ENCODE results near the gene BAAT.

Gene BAAT

GRCh38 chr9:101417977-101418376 lies 33.2 kb upstream of the BAAT start:
- H3K36me3 ChIP-seq (ENCODE audit: control insufficient read depth, insufficient read depth, low read length): no peaks in the 10 kb centered on the region
- DNase-seq (ENCODE audit: extremely low read depth, insufficient read length): no peak
- TF ChIP-seq CTCF (IDR thresholded peaks at IDR 0.05; ENCODE audit: insufficient read depth, low read length, poor library complexity, severe bottlenecking): no peak
- H3K4me3 ChIP-seq (replicated peaks; ENCODE audit: low read depth, low read length): no peak overlapping the region
- H3K27me3 ChIP-seq (replicated peaks; ENCODE audit: control insufficient read depth, insufficient read depth, low read length): no peaks in the 10 kb centered on the region

GRCh38 chr9:101417389-101417788 lies 32.6 kb upstream of the BAAT start:
- TF ChIP-seq CTCF (IDR thresholded peaks at IDR 0.05; ENCODE audit: insufficient read depth, low read length, poor library complexity, severe bottlenecking): no peak
- Histone ChIP-seq H3K36me3 (ENCODE audit: control insufficient read depth, insufficient read depth, low read length) (no peaks in the 10 kb centered on the region), H3K4me3 (replicated peaks; ENCODE audit: low read depth, low read length) (no peak overlapping the region), H3K27me3 (replicated peaks; ENCODE audit: control insufficient read depth, insufficient read depth, low read length) (no peaks in the 10 kb centered on the region)
- DNase-seq (ENCODE audit: extremely low read depth, insufficient read length): no peak

- no peak for DNase-seq (ENCODE audit: extremely low read depth, insufficient read length)
- Histone ChIP-seq H3K27me3 (replicated peaks; ENCODE audit: control insufficient read depth, insufficient read depth, low read length) (no peaks in the 10 kb centered on the region), H3K4me3 (replicated peaks; ENCODE audit: low read depth, low read length) (no peak overlapping the region), H3K36me3 (ENCODE audit: control insufficient read depth, insufficient read depth, low read length) (no peaks in the 10 kb centered on the region)
- no peak for TF ChIP-seq CTCF (IDR thresholded peaks at IDR 0.05; ENCODE audit: insufficient read depth, low read length, poor library complexity, severe bottlenecking)
Measured at GRCh38 chr9:101415578-101415977, 30.8 kb upstream of the BAAT start.

GRCh38 chr9:101414839-101415238 lies 30.0 kb upstream of the BAAT start:
- no peak for DNase-seq (ENCODE audit: extremely low read depth, insufficient read length)
- no peaks in the 10 kb centered on the region for H3K36me3 ChIP-seq (ENCODE audit: control insufficient read depth, insufficient read depth, low read length)
- no peaks in the 10 kb centered on the region for H3K27me3 ChIP-seq (replicated peaks; ENCODE audit: control insufficient read depth, insufficient read depth, low read length)
- no peak overlapping the region for H3K4me3 ChIP-seq (replicated peaks; ENCODE audit: low read depth, low read length)
- TF ChIP-seq CTCF (IDR thresholded peaks at IDR 0.05; ENCODE audit: insufficient read depth, low read length, poor library complexity, severe bottlenecking): no peak

- TF ChIP-seq CTCF (IDR thresholded peaks at IDR 0.05; ENCODE audit: insufficient read depth, low read length, poor library complexity, severe bottlenecking): no peak
- Histone ChIP-seq H3K4me3 (replicated peaks; ENCODE audit: low read depth, low read length) (no peak overlapping the region), H3K27me3 (replicated peaks; ENCODE audit: control insufficient read depth, insufficient read depth, low read length) (no peaks in the 10 kb centered on the region), H3K36me3 (ENCODE audit: control insufficient read depth, insufficient read depth, low read length) (peaks cover 10% of the 10 kb centered on the region)
- no peak for DNase-seq (ENCODE audit: extremely low read depth, insufficient read length)
Measured at GRCh38 chr9:101409079-101409477, 24.3 kb upstream of the BAAT start.

GRCh38 chr9:101408374-101409078 lies 23.7 kb upstream of the BAAT start:
- peaks cover 10% of the 10 kb centered on the region for H3K36me3 ChIP-seq (ENCODE audit: control insufficient read depth, insufficient read depth, low read length)
- no peak overlapping the region for H3K4me3 ChIP-seq (replicated peaks; ENCODE audit: low read depth, low read length)
- no peak for TF ChIP-seq CTCF (IDR thresholded peaks at IDR 0.05; ENCODE audit: insufficient read depth, low read length, poor library complexity, severe bottlenecking)
- no peak for DNase-seq (ENCODE audit: extremely low read depth, insufficient read length)
- H3K27me3 ChIP-seq (replicated peaks; ENCODE audit: control insufficient read depth, insufficient read depth, low read length): no peaks in the 10 kb centered on the region
